Mesothelial cell of epicardium (in vitro differentiated cells): ENCODE results near the gene FHDC1. TPM values are rescaled to one million over a fixed set of nuclear protein-coding genes. Genes with fewer than 3 reads are reported as not detected.

ENCODE experiments used
- DNase-seq, 2 experiments: peaks; one replicate each; pipeline ENCODE4 v3.0.0; 2021; ENCODE audit warnings: low spot score in 2 of 2; ENCODE audit not compliant: unreplicated experiment in 2 of 2
- H3K27ac Mint-ChIP-seq: 2 replicates; pipeline ENCODE4 v1.8.0; 2021; ENCODE audit warnings: mixed read lengths
- H3K27me3 Mint-ChIP-seq: 2 replicates; pipeline ENCODE4 v1.8.0; 2021; ENCODE audit warnings: low read depth, mixed read lengths
- H3K36me3 Mint-ChIP-seq: 2 replicates; pipeline ENCODE4 v1.8.0; 2021; ENCODE audit warnings: mixed read lengths
- H3K4me1 Mint-ChIP-seq: 2 replicates; pipeline ENCODE4 v1.8.0; 2021; ENCODE audit warnings: mixed read lengths
- H3K4me3 Mint-ChIP-seq: 2 replicates; pipeline ENCODE4 v1.8.0; 2021; ENCODE audit warnings: mild to moderate bottlenecking, moderate library complexity, mixed read lengths
- H3K9me3 Mint-ChIP-seq: 2 replicates; pipeline ENCODE4 v1.8.0; 2021; ENCODE audit warnings: mixed read lengths
- CTCF ChIP-seq: fragments of 200-600 bp; sonication (generic); IDR thresholded peaks from one replicate; pipeline ENCODE4 v1.5.0; 2021; ENCODE audit warnings: antibody characterized with exemption; ENCODE audit not compliant: unreplicated experiment
- total RNA-seq: library from RNA; stranded (reverse); gene quantifications from 3 replicates; pipeline ENCODE4 v1.2.1, GENCODE V29; 2021

Gene FHDC1
- total RNA-seq, 1 donor from 2014 or later: 4.6 TPM

GRCh38 chr4:153023692-153024394 is 87.7 kb downstream of the FHDC1 start:
- Mint-ChIP-seq H3K27me3 (no peaks in the 10 kb centered on the region), H3K36me3 (no peaks in the 10 kb centered on the region), H3K4me1 (peaks cover 14% of the 10 kb centered on the region), H3K9me3 (peaks cover 6% of the 10 kb centered on the region), H3K27ac (peak overlapping the region; percentile 27), H3K4me3 (no peak overlapping the region)
- no peak for DNase-seq
- no peak for TF ChIP-seq CTCF

DNA sequence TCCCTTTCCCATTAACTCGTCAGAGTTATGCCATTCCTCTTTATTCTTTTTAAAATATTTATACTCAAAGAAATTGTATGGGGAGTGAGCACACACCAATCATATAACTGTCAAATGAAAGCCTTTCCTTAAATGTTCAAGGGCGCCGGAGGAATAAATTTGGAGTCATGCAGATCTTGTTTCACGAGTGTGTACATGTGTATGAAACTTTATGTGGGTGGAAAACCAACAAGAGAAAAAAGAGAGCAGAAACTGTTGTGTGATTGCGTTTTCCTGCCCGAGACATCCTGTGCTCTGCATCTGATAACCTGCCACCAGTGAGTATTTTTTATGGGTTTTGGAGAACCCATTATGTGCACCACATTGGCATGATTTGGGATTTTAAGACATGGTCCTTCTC is 88.3 kb downstream of the FHDC1 start:
- peak overlapping the region; percentile 35 for H3K27ac Mint-ChIP-seq
- no peak for DNase-seq
- TF ChIP-seq CTCF: no peak
- H3K4me3 Mint-ChIP-seq: no peak overlapping the region
- H3K4me1 Mint-ChIP-seq: peaks cover 14% of the 10 kb centered on the region
- no peaks in the 10 kb centered on the region for H3K36me3 Mint-ChIP-seq
- H3K9me3 Mint-ChIP-seq: peaks cover 12% of the 10 kb centered on the region
- H3K27me3 Mint-ChIP-seq: no peaks in the 10 kb centered on the region

DNA sequence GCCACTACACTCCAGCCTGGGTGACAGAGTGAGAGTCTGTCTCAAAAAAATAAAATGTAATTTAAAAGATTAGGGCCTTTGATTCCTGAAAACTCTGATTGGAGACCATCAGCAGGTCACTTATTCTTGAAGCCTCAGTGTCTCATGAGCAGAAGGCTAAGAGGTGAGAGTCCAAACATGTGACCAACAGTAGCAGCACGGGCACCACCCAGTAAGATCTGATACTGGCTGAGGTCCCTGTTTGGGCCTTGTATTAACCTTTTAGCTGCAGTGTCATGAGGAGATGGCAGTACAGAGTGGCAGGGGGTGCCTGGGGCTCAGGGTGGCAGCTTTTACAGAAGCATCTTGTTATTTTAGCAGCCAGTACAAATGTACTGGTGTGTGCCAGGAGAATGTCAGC is 89.3 kb downstream of the FHDC1 start:
- H3K36me3 Mint-ChIP-seq: no peaks in the 10 kb centered on the region
- H3K4me3 Mint-ChIP-seq: no peak overlapping the region
- peaks cover 14% of the 10 kb centered on the region for H3K4me1 Mint-ChIP-seq
- no peak overlapping the region for H3K27ac Mint-ChIP-seq
- H3K9me3 Mint-ChIP-seq: peaks cover 20% of the 10 kb centered on the region
- DNase-seq: no peak
- no peak for TF ChIP-seq CTCF
- no peaks in the 10 kb centered on the region for H3K27me3 Mint-ChIP-seq

DNA sequence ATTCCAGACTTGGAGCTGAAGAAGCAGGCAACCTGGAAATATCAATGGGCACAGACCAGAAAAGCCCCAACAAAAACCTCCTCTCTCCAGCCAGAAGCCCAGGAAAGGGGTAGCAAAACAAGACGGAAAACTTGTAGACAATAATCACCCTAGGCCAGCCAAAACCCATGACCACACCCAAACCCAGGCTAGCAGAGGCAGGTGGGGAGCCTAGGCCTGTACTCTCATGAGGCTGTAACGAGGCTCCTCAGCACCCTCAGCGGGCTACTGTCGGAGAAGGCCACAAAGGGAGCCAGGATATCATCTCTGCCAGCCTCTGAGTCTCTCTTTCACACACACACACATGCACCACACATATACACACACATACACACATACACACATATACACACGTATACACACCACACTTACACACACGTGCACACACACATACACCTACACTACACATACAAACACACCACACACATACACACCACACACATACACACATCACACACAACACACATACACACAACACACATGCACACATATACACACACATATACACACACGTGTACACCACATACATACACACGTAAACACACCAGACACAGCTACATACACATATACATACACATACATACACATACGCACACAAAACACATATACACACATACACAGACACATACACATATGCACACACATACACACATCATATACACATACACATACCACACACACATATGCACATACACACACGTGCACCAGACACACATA is 90.6 kb downstream of the FHDC1 start:
- TF ChIP-seq CTCF: no peak
- no peak for DNase-seq
- Mint-ChIP-seq H3K36me3 (no peaks in the 10 kb centered on the region), H3K4me3 (no peak overlapping the region), H3K4me1 (peaks cover 14% of the 10 kb centered on the region), H3K9me3 (peaks cover 28% of the 10 kb centered on the region), H3K27me3 (no peaks in the 10 kb centered on the region), H3K27ac (no peak overlapping the region)

- Mint-ChIP-seq H3K4me3 (no peak overlapping the region), H3K36me3 (no peaks in the 10 kb centered on the region), H3K9me3 (peaks cover 28% of the 10 kb centered on the region), H3K27me3 (no peaks in the 10 kb centered on the region), H3K27ac (no peak overlapping the region), H3K4me1 (peaks cover 14% of the 10 kb centered on the region)
- TF ChIP-seq CTCF: no peak
- no peak for DNase-seq
Observed at GRCh38 chr4:153027866-153028265, 91.7 kb downstream of the FHDC1 start.
